ENCODE results near the gene IQCB1.

GRCh38 chr3:121793078-121793477 is 41.8 kb downstream of the IQCB1 start:
- TF ChIP-seq, protein P1, sequence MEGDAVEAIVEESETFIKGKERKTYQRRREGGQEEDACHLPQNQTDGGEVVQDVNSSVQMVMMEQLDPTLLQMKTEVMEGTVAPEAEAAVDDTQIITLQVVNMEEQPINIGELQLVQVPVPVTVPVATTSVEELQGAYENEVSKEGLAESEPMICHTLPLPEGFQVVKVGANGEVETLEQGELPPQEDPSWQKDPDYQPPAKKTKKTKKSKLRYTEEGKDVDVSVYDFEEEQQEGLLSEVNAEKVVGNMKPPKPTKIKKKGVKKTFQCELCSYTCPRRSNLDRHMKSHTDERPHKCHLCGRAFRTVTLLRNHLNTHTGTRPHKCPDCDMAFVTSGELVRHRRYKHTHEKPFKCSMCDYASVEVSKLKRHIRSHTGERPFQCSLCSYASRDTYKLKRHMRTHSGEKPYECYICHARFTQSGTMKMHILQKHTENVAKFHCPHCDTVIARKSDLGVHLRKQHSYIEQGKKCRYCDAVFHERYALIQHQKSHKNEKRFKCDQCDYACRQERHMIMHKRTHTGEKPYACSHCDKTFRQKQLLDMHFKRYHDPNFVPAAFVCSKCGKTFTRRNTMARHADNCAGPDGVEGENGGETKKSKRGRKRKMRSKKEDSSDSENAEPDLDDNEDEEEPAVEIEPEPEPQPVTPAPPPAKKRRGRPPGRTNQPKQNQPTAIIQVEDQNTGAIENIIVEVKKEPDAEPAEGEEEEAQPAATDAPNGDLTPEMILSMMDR (IDR thresholded peaks at IDR 0.05; ENCODE audit: control extremely low read depth in 1 of 3, insufficient read depth in 1 of 3, low read depth in 1 of 3, low read length in 3 of 3), result no peak
- TF ChIP-seq JUN (IDR thresholded peaks at IDR 0.05; ENCODE audit: low read depth, low read length), result no peak
- no peak for TF ChIP-seq ZNF274 (IDR thresholded peaks at IDR 0.05; ENCODE audit: borderline replicate concordance, extremely low read depth, low read length)
- no peak for TF ChIP-seq POLR2A (IDR thresholded peaks at IDR 0.05; ENCODE audit: control extremely low read depth in 1 of 2, low read depth in 2 of 2, low read length in 2 of 2)
- no peak for TF ChIP-seq SP1 (IDR thresholded peaks at IDR 0.05; ENCODE audit: low read depth, low read length)
- TF ChIP-seq EP300 (IDR thresholded peaks at IDR 0.05; ENCODE audit: borderline replicate concordance in 1 of 2, low read depth in 2 of 2, low read length in 2 of 2), result no peak
- no peak for TF ChIP-seq TAF1 (IDR thresholded peaks at IDR 0.05; ENCODE audit: low read depth, low read length)
- no peak for TF ChIP-seq HDAC2 (IDR thresholded peaks at IDR 0.05; ENCODE audit: borderline replicate concordance in 1 of 2, low read depth in 2 of 2, low read length in 2 of 2)
